ENCODE measurements around the gene ZHX3.

GRCh38 chr20:41334036-41334435, 16.5 kb upstream of the ZHX3 start:
- TF ChIP-seq JUND (IDR thresholded peaks at IDR 0.05) (no peak), CTCF (IDR thresholded peaks at IDR 0.05; ENCODE audit: low read depth, low read length, missing input control) (no peak), GABPA (IDR thresholded peaks at IDR 0.05 in 1 of 2, conservative IDR thresholded peaks at IDR 0.05 in 1 of 2) (no peak), EGR1 (IDR thresholded peaks at IDR 0.05; ENCODE audit: low read depth in 2 of 2) (no peak)

Measured in liver (tissue), 3 donors.